Activated naive CD4-positive, alpha-beta T cell treated with anti-CD3 and anti-CD28 coated beads, Interleukin-2, amount 10 ng/mL, durations not matched to agents 7 days and 5 days (primary cell): Measurements from ENCODE around the gene CTTNBP2NL.

Experiments
- CTCF ChIA-PET: fragments of 350-600 bp; sonication (Branson Sonifier 250); formaldehyde crosslinking; loops from one replicate; lab custom pipeline; 2021; ENCODE audit warnings: antibody characterized with exemption; lab: Charles Lee
- DNase-seq: peaks from one replicate; pipeline ENCODE4 v3.0.0-alpha.2; 2020
- H3K27ac Mint-ChIP-seq: one replicate; pipeline ENCODE4 v1.8.0; 2021; ENCODE audit warnings: mild to moderate bottlenecking, moderate library complexity, mixed read lengths
- H3K27me3 Mint-ChIP-seq: one replicate; pipeline ENCODE4 v1.8.0; 2021; ENCODE audit warnings: mild to moderate bottlenecking, mixed read lengths
- H3K36me3 Mint-ChIP-seq: one replicate; pipeline ENCODE4 v1.8.0; 2021; ENCODE audit warnings: mixed read lengths
- H3K4me1 Mint-ChIP-seq: one replicate; pipeline ENCODE4 v1.8.0; 2021; ENCODE audit warnings: mixed read lengths
- H3K4me3 Mint-ChIP-seq: one replicate; pipeline ENCODE4 v1.8.0; 2021; ENCODE audit warnings: mild to moderate bottlenecking, moderate library complexity, mixed read lengths
- H3K9me3 Mint-ChIP-seq: one replicate; pipeline ENCODE4 v1.8.0; 2021; ENCODE audit warnings: mixed read lengths

CTTNBP2NL gene

GRCh38 chr1:112504661-112505399 lies 108.8 kb downstream of the CTTNBP2NL start:
- CTCF ChIA-PET = interaction anchor here (0.9 to 1.1 kb wide), 3 partner anchors 109 to 206 kb away, joined by 3 read pairs; no protein-coding TSS in a partner anchor
- DNase-seq = no peak
- no peaks in the 10 kb centered on the region for H3K36me3 Mint-ChIP-seq
- H3K27me3 Mint-ChIP-seq = peaks cover 92% of the 10 kb centered on the region
- no peaks in the 10 kb centered on the region for H3K9me3 Mint-ChIP-seq
- peak overlapping the region; percentile 26 for H3K27ac Mint-ChIP-seq
- H3K4me3 Mint-ChIP-seq = no peak overlapping the region
- peaks cover 12% of the 10 kb centered on the region for H3K4me1 Mint-ChIP-seq

GRCh38 chr1:112505400-112505785 lies 109.4 kb downstream of the CTTNBP2NL start:
- H3K4me1 Mint-ChIP-seq = peaks cover 12% of the 10 kb centered on the region
- H3K9me3 Mint-ChIP-seq = no peaks in the 10 kb centered on the region
- no peak overlapping the region for H3K4me3 Mint-ChIP-seq
- no peak for DNase-seq
- H3K27me3 Mint-ChIP-seq = peaks cover 94% of the 10 kb centered on the region
- no peaks in the 10 kb centered on the region for H3K36me3 Mint-ChIP-seq
- peak overlapping the region; percentile 26 for H3K27ac Mint-ChIP-seq
- CTCF ChIA-PET = interaction anchor here (0.9 to 1.1 kb wide), 2 partner anchors 108 to 207 kb away, joined by 3 read pairs; no protein-coding TSS in a partner anchor

GRCh38 chr1:112505878-112506277 lies 109.9 kb downstream of the CTTNBP2NL start:
- H3K4me1 Mint-ChIP-seq = peaks cover 12% of the 10 kb centered on the region
- H3K27ac Mint-ChIP-seq = no peak overlapping the region
- no peak overlapping the region for H3K4me3 Mint-ChIP-seq
- CTCF ChIA-PET = interaction anchor here (0.9 to 1.1 kb wide), 2 partner anchors 108 to 207 kb away, joined by 3 read pairs; no protein-coding TSS in a partner anchor
- H3K36me3 Mint-ChIP-seq = no peaks in the 10 kb centered on the region
- H3K9me3 Mint-ChIP-seq = no peaks in the 10 kb centered on the region
- no peak for DNase-seq
- H3K27me3 Mint-ChIP-seq = peaks cover 97% of the 10 kb centered on the region

DNA sequence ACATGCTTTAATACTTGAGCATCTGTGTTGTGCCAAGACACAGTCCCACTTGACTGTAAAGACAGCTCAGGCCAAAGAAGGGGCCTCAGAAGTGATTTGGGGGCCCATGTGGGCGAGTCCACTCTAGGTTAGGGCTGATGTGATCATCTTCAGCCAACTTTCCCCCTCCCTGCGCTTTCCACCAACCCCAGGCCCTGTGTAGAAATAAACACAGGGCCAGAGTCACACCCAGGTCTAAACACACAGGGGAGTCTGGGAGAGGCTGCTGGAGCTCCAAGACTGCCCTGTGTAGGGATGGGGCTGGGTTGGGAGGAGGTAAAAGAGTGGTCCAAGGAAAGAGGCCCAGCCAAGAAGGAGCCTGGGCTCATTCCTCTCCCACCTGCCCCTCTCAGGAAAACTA lies 110.3 kb downstream of the CTTNBP2NL start:
- CTCF ChIA-PET = no interaction called here
- no peaks in the 10 kb centered on the region for H3K36me3 Mint-ChIP-seq
- no peaks in the 10 kb centered on the region for H3K9me3 Mint-ChIP-seq
- no peak overlapping the region for H3K4me3 Mint-ChIP-seq
- no peak for DNase-seq
- no peak overlapping the region for H3K27ac Mint-ChIP-seq
- H3K27me3 Mint-ChIP-seq = peaks cover 97% of the 10 kb centered on the region
- peaks cover 12% of the 10 kb centered on the region for H3K4me1 Mint-ChIP-seq

DNA sequence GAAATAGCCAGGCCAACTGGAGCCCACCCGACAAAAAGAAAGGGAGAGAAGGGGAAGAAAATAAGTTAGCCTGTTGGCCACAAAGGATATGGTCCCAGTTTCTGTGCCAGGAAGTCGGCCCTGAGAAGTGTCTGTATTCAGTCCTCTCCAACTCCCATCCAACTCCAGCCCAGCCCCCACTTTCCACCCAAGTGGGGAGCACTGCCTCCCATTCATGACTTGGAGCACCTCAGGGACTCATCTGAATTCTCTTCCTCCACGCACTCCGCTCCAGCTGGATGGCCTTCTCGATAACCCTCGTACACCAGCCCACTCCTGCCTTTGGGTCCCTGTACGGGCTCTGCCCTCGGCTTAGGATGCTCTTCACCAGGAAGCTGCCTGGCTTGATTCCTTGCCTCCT lies 110.7 kb downstream of the CTTNBP2NL start:
- no peak overlapping the region for H3K27ac Mint-ChIP-seq
- H3K9me3 Mint-ChIP-seq = no peaks in the 10 kb centered on the region
- no peak overlapping the region for H3K4me3 Mint-ChIP-seq
- H3K4me1 Mint-ChIP-seq = peaks cover 12% of the 10 kb centered on the region
- DNase-seq = no peak
- no peaks in the 10 kb centered on the region for H3K36me3 Mint-ChIP-seq
- CTCF ChIA-PET = no interaction called here
- H3K27me3 Mint-ChIP-seq = peaks cover 95% of the 10 kb centered on the region

- CTCF ChIA-PET = no interaction called here
- H3K9me3 Mint-ChIP-seq = no peaks in the 10 kb centered on the region
- DNase-seq = no peak
- H3K36me3 Mint-ChIP-seq = no peaks in the 10 kb centered on the region
- H3K4me3 Mint-ChIP-seq = peak overlapping the region; percentile 73
- H3K27ac Mint-ChIP-seq = no peak overlapping the region
- peaks cover 89% of the 10 kb centered on the region for H3K27me3 Mint-ChIP-seq
- peaks cover 10% of the 10 kb centered on the region for H3K4me1 Mint-ChIP-seq
Observed at GRCh38 chr1:112507336-112507735, 111.3 kb downstream of the CTTNBP2NL start.

GRCh38 chr1:112507921-112508277 lies 111.9 kb downstream of the CTTNBP2NL start:
- peaks cover 84% of the 10 kb centered on the region for H3K27me3 Mint-ChIP-seq
- H3K4me3 Mint-ChIP-seq = peak overlapping the region; percentile 73
- peak; percentile 48 for DNase-seq

GRCh38 chr1:112508278-112509004 lies 112.4 kb downstream of the CTTNBP2NL start, which contains the start of gene WNT2B:
Gene WNT2B, plus strand, starts transcription at chr1:112508965. Its CDS starts 298 bp downstream, at chr1:112509263.
- H3K36me3 Mint-ChIP-seq = no peaks in the 10 kb centered on the region
- H3K27me3 Mint-ChIP-seq = peaks cover 78% of the 10 kb centered on the region
- CTCF ChIA-PET = no interaction called here
- H3K4me3 Mint-ChIP-seq = peak within 1 kb of the TSS; percentile 73
- no peaks in the 10 kb centered on the region for H3K9me3 Mint-ChIP-seq
- DNase-seq = peak; percentile 69
- H3K27ac Mint-ChIP-seq = no peak within 1 kb of the TSS
- peaks cover 7% of the 10 kb centered on the region for H3K4me1 Mint-ChIP-seq

More at GRCh38 chr1:112507921-112508277, 111.9 kb downstream of the CTTNBP2NL start:
- H3K36me3 Mint-ChIP-seq = no peaks in the 10 kb centered on the region
- no peaks in the 10 kb centered on the region for H3K9me3 Mint-ChIP-seq
- peaks cover 7% of the 10 kb centered on the region for H3K4me1 Mint-ChIP-seq
- CTCF ChIA-PET = no interaction called here
- no peak overlapping the region for H3K27ac Mint-ChIP-seq

DNA sequence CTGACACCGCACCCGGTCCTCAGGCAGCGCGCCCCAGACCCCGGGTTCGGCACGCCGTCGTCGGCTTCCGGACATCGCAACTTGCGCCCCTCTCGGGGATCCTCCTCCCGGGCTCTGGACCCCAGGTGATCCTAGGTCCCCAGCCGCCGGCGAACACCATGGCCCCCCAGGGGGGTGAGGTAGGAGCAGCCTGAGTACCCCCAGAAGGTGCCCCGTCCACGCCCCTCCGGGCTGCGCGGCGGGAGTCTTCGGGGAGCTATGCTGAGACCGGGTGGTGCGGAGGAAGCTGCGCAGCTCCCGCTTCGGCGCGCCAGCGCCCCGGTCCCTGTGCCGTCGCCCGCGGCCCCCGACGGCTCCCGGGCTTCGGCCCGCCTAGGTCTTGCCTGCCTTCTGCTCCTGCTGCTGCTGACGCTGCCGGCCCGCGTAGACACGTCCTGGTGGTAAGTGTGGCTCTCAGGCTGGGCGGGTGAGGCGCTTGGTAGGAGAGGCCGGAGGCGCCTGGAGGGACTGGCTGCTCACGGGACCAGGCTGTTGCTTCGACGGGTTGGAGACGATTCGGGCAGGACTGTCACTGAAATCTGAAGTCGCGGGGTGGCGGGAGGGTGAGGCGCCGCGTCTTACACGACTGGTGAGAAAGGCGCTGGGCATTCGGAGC lies 113.1 kb downstream of the CTTNBP2NL start:
- no peak overlapping the region for H3K27ac Mint-ChIP-seq
- peaks cover 71% of the 10 kb centered on the region for H3K27me3 Mint-ChIP-seq
- peak; percentile 36 for DNase-seq
- peak overlapping the region; percentile 49 for H3K4me3 Mint-ChIP-seq
- H3K9me3 Mint-ChIP-seq = no peaks in the 10 kb centered on the region
- H3K4me1 Mint-ChIP-seq = peaks cover 7% of the 10 kb centered on the region
- CTCF ChIA-PET = no interaction called here
- no peaks in the 10 kb centered on the region for H3K36me3 Mint-ChIP-seq

DNA sequence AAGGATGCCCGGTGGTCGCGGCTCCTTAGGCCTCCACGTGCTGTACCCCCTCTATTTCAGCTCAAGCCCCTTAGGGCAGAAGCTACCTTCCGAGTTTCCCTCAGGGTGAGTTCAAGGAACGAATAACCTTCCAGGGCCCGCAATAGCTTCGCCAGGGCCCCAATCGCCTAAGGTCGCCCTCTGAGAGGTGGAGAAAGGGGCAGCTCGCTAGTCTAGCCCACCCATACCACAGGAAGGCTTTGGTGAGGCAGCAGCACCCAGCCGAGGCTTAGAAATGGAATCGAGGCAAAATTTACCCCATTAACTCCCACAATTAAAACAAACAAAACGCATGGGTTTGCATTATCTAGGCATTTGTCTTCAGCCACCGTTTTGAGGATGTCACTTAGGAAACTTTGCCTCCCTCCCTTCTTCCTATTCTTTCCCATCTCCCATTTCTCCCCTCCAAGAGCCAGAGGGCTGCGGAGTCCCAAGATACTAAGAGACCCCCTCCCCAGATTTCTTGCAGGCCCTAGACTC lies 113.7 kb downstream of the CTTNBP2NL start:
- H3K27ac Mint-ChIP-seq = no peak overlapping the region
- H3K4me1 Mint-ChIP-seq = peaks cover 7% of the 10 kb centered on the region
- no peaks in the 10 kb centered on the region for H3K36me3 Mint-ChIP-seq
- H3K4me3 Mint-ChIP-seq = peak overlapping the region; percentile 49
- DNase-seq = no peak
- peaks cover 65% of the 10 kb centered on the region for H3K27me3 Mint-ChIP-seq
- no peaks in the 10 kb centered on the region for H3K9me3 Mint-ChIP-seq
- CTCF ChIA-PET = no interaction called here

- H3K4me3 Mint-ChIP-seq = no peak overlapping the region
- no peak overlapping the region for H3K27ac Mint-ChIP-seq
- no peaks in the 10 kb centered on the region for H3K36me3 Mint-ChIP-seq
- H3K9me3 Mint-ChIP-seq = no peaks in the 10 kb centered on the region
- peaks cover 59% of the 10 kb centered on the region for H3K27me3 Mint-ChIP-seq
- CTCF ChIA-PET = interaction anchor here (0.7 to 2.9 kb wide), 2 partner anchors 8 to 17 kb away, joined by 3 to 12 read pairs; no protein-coding TSS in a partner anchor
- peaks cover 7% of the 10 kb centered on the region for H3K4me1 Mint-ChIP-seq
- DNase-seq = no peak
Observed at GRCh38 chr1:112510340-112510739, 114.3 kb downstream of the CTTNBP2NL start.
